GM19438 (cell line): ENCODE data around the gene PIAS1.
A peak's percentile ranks its signal among the peaks of the same experiment; 100 is the strongest.
"Not testable (repeated sequence)": the region's sequence is repeated elsewhere in the genome, so short reads cannot be mapped to it uniquely, and the experiment has no call there.

ENCODE experiments used
- ATAC-seq: cut with Tn5 transposase; IDR thresholded peaks from one replicate; pipeline ENCODE4 v1.9.1; 2021; ENCODE audit warnings: low read depth; ENCODE audit not compliant: unreplicated experiment

The PIAS1 gene

GRCh38 chr15:68053701-68054627 is at the start of gene PIAS1:
Gene PIAS1, plus strand, starts transcription at chr15:68054315. Its CDS starts 12 bp downstream, at chr15:68054327.
- peak; percentile 80 for ATAC-seq

DNA sequence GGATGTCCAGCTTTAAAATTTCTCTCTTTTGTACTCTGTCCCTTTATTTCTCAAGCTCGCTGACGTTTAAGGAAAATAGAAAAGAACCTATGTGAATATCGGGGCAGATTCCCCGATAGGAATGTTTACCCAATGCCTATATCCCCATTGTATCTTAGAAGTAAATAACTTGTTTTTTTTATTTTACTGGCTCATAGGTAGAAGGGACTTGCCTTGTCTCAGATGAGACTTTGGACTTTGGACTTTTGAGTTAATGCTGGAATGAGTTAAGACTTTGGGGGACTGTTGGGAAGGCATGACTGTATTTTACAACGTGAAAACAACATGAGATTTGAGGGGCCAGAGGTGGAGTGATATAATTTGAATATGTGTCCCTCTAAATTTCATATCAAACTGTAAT is 46.5 kb upstream of the PIAS1 start:
- ATAC-seq: not testable (repeated sequence)

- no peak for ATAC-seq
These were observed 43.6 kb upstream of the PIAS1 start for GRCh38 chr15:68010361-68011153.

GRCh38 chr15:68012911-68013310 is 41.2 kb upstream of the PIAS1 start:
- ATAC-seq: no peak

DNA sequence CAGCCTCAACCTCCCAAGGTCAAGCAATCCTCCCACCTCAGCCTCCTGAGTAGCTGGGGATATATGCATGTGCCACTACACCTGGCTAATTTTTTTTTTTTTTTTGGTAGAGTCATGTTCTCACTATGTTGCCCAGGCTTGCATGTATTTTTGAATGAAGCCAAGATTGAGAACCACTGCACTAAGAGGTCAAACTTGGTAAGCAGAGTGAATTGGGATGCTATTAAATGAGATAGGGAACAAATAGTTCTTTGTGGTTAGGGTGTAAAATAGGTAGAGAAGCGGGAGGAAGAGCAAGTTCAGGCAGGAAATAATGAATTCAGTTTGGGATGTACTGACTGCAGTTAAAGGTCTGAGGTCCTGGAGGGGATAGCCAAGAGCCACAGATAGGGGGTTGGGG is 39.9 kb upstream of the PIAS1 start:
- ATAC-seq: no peak

DNA sequence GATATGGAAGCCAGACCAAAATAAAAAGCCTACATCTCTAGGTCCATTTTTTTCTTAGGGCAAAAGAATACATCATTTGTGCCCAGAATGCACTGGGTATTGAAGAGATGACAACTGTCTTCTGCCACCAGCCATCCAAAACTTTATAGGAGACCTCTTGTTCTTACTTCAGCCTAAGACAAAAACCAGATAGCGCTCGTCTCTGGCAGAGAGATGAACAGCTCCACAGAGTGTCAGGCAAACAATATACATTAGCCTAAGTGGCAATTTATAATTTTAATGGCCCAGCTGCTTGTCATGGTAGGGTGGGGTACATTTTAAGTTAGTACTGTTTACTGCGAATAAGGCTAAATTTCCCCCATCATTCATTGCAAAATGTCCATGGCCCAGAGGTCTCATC is 38.9 kb upstream of the PIAS1 start:
- ATAC-seq: no peak

DNA sequence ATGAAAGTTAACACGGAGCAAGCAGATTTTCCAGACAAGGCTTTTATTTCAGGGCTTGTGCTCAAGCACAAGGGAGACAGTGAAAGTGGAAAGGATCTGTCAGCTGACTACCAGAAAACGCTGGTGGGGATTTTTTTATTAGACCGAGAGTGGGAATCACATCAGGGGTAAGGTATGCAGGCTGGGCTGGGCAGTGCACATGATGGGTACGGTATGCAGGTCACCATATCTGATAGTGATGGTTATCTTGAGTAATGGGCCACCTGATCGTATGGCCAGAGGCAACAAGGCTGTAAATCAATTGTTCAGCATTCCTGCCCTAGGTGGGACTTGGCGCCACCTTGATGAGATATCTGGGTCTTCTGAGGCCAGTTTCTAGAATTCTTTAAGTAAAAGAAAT is 36.9 kb upstream of the PIAS1 start:
- no peak for ATAC-seq

DNA sequence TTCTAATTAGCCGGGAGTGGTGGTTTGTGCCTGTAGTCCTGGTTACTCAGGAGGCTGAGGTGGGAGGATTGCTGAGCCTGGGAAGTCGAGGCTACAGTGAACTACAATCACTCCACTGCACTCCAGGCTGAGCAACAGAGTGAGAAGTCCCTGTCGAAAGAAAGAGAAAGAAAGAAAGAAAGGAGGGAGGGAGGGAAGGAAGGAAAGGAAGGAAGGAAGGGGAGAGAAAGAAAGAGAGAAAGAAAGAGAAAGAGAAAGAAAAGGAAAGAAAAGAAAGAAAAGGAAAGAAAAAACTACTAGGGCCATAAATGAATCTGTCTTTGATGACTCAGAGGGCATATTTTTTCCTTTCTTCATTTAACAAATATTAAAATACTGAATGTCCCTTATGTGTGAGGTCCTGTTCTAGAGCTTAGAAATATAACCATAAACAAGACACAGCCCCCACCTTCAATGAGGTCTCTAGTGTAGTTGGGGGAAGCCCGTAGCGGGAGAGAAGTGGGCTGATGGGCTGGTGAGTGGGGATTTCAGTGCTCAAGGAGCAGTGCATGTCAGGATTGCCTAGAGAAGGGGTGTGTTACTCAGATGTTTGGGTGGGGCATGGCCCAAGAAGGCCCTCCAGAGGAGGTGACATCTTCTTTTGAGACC is 35.2 kb upstream of the PIAS1 start:
- ATAC-seq: no peak

DNA sequence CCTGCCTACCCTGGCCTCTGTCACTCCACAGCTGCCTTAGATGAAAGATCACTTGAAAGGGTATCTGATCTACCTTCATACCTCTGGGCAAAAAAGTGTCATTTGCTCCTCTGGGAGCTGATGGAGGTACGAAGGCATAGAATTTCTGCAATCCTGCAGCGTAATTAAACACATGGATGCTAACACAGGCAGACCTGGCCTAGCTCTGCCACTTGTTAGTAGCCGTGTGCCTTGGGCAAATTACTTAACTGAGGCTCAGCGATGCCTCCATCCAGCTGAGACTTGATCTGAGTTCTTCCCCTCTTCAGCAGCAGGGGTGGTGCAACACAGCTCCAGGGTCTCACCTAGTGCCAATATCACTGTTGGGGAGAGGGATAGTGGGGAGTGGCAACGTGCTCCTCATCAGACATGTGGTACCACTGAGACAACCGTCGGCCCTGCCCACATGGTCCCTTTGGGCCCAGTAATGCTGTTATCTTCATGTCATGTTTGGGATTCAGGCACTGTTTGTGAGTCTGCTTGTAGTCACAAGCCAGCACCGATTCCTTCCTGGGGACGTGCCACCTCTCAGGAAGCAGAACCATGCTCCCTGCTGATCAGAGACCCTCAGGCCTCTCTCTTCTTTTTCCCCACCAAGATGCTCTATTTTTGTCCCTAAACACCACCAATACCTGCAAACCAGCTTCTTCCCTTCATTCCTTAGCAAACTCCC is 34.1 kb upstream of the PIAS1 start:
- no peak for ATAC-seq

GRCh38 chr15:68020685-68021084 is 33.4 kb upstream of the PIAS1 start:
- no peak for ATAC-seq

- ATAC-seq: no peak
These were observed 32.1 kb upstream of the PIAS1 start for GRCh38 chr15:68022061-68022460.

GRCh38 chr15:68023307-68024101 is 30.6 kb upstream of the PIAS1 start:
- no peak for ATAC-seq

GRCh38 chr15:68025835-68026424 is 28.2 kb upstream of the PIAS1 start:
- ATAC-seq: no peak

DNA sequence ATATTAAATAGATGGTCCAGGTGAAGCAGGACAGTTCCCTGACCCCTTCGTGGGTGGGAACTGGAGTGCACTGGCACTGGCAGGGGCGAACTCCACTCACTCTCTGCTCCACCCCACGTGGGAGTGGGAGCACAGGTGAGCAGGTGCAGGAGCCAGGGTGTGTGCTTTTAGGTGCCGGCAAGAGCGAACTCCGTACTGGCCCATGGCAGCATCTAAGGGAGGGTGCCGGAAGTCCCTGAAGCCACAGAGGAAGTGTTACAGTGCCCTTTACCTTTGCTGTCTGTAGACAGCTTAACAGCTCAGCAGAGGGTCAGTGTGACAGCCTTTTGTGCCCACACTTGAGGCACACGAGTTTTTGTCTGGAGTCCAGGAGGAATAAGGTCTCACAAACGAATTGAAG is 26.7 kb upstream of the PIAS1 start:
- ATAC-seq: no peak

DNA sequence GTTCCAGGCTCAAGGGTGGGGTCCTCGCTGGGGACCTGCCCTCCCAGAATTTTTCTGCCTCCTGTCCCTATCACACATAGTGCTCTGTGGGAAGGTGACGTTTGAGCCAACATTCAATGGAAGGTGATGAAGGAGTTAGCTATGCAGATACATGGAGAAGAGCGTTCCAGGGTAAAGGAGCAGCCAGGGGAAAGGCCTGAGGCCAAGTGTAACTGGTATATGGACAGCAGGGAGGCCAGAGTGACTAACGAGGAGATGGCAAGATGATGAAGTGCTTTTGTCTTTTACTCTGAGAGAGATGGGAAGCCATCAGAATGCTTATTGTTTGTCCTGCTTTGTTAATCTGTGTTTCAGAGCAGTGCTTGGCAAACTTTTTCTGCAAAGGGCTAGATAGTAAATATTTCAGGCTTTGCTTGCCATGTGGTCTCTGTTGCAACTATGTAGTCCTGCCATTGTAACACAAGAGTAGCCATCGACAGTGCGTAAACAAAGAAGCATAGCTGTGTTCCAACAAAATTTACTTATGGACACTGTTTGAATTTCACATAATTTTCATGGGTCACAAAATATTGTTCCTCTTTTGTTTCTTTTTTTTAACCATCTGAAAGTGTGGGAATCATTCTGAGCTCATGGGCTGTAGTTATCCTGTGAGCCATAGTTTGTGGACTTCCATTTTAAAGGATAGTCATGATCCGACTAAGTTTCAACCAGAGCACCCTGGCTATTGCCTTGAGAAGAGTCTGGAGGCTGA is 25.8 kb upstream of the PIAS1 start:
- no peak for ATAC-seq

- ATAC-seq: no peak
These were observed 25.3 kb upstream of the PIAS1 start for GRCh38 chr15:68028888-68029207.

- no peak for ATAC-seq
These were observed 24.2 kb upstream of the PIAS1 start for GRCh38 chr15:68029959-68030358.

- ATAC-seq: no peak
These were observed 22.7 kb upstream of the PIAS1 start for GRCh38 chr15:68031404-68031803.

GRCh38 chr15:68032672-68033071 is 21.4 kb upstream of the PIAS1 start:
- ATAC-seq: no peak
